ENCODE data around the gene CABP4.
"Not testable (repeated sequence)": the region's sequence is repeated elsewhere in the genome, so short reads cannot be mapped to it uniquely, and the experiment has no call there.

Gene CABP4

DNA sequence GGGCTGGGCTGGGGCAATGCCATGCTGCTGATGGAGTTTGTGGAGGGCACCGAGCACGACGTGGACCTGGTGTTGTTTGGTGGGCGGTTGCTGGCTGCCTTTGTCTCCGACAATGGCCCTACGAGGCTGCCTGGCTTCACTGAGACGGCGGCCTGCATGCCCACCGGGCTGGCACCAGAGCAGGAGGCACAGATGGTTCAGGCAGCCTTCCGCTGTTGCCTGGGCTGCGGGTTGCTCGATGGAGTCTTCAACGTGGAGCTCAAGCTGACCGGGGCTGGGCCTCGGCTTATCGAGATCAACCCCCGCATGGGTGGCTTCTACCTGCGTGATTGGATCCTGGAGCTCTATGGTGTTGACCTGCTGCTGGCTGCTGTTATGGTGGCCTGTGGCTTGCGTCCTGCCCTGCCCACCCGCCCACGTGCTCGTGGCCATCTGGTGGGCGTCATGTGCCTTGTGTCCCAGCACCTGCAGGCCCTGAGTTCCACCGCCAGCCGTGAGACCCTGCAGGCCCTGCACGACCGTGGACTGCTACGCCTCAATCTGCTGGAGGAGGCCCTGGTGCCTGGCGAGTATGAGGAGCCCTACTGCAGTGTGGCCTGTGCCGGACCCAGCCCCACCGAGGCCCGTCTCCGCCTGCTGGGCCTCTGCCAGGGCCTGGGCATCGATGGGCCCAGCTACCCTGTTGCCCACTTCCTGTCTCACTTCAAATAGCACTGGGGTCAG is 31.1 kb upstream of the CABP4 start:
- peaks cover 16% of the 10 kb centered on the region for H3K4me1 ChIP-seq (ENCODE audit: insufficient read depth, low read length)
- no peak overlapping the region for H2AFZ ChIP-seq (ENCODE audit: low read depth, low read length)
- no peaks in the 10 kb centered on the region for H3K27me3 ChIP-seq (ENCODE audit: insufficient read depth, low read length)
- H3K36me3 ChIP-seq (ENCODE audit: insufficient read depth, low read length): no peaks in the 10 kb centered on the region
- H3K4me3 ChIP-seq (ENCODE audit: low read length): no peak overlapping the region
- H3K9me3 ChIP-seq (ENCODE audit: low read length): no peaks in the 10 kb centered on the region

DNA sequence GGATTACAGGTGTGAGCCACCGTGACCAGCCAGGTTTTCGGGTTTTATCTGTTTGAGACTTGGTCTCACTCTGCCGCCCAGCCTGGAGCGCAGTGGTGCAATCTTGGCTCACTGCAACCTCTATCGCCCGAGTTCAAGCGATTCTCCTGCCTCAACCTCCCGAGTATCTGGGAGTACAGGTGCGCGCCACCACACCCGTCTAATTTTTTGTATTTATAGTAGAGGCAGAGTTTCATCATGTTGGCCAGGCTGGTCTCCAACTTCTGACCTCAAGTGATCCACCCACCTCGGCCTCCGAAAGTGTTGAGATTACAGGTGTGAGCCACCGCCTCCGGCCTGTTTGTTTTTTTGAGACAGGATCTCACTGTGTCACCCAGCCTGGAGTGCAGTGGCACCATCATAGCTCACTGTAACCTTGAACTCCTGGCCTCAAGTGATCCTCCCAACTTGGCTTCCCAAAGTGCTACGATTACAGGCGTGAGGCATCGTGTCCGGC is 27.7 kb upstream of the CABP4 start:
- H3K36me3 ChIP-seq (ENCODE audit: insufficient read depth, low read length); H3K9me3 ChIP-seq (ENCODE audit: low read length); H3K27me3 ChIP-seq (ENCODE audit: insufficient read depth, low read length): not testable (repeated sequence)
- peaks cover 11% of the 10 kb centered on the region for H3K4me1 ChIP-seq (ENCODE audit: insufficient read depth, low read length)
- peak overlapping the region; percentile 75 for H3K4me3 ChIP-seq (ENCODE audit: low read length)
- peak overlapping the region; percentile 92 for H2AFZ ChIP-seq (ENCODE audit: low read depth, low read length)

DNA sequence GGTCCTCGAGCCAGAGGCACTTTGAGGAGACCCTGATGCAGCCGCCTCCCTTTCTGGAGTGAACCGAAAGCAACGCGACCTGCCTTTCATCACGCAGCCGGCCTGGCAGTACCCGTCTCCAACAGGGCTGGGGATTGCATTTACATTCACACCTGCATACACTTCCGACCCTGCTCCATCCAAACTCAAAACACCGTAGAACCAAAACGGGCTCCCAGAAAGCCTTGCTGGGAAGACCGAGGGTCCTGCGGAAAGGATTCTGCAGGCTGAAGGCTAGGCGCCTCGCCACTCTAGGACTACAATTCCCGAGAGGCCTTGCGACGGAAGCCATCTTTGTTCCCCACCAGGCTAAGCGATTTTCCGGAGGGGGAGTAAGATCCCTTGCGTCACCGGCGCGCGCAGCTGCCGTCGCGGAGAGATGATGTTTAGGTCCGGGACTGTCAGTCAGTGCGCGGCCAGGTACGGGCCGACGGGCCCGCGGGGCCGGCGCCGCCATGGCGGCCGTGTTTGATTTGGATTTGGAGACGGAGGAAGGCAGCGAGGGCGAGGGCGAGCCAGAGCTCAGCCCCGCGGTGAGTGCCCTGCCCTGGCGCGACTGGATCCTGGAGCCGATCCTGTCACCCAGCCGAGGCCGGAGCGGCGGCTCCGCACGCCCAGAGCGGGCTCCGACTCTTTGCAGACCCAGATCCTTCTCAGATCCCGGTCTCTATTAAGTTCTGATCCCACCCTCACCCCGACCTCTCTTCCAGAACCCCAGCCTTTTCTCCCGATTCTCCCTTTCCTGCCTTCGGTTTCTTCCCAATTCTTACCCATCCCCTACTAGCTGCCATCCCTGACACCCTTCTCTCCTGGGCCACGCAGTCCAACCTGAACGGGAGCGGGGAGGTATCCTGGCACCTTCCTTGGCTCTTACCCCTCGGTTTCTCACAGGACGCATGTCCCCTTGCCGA is 26.8 kb upstream of the CABP4 start, which contains the start of gene RPS6KB2:
TSS of gene RPS6KB2 (plus strand) at position 443 of the 950 bp plus-strand sequence. CDS start at position 495, 52 bp downstream.
- Histone ChIP-seq H3K4me3 (ENCODE audit: low read length) (peak within 1 kb of the TSS; percentile 75), H3K4me1 (ENCODE audit: insufficient read depth, low read length) (peaks cover 11% of the 10 kb centered on the region), H3K27me3 (ENCODE audit: insufficient read depth, low read length) (no peaks in the 10 kb centered on the region), H3K36me3 (ENCODE audit: insufficient read depth, low read length) (peaks cover 17% of the 10 kb centered on the region), H3K9me3 (ENCODE audit: low read length) (no peaks in the 10 kb centered on the region), H2AFZ (ENCODE audit: low read depth, low read length) (peak within 1 kb of the TSS; percentile 92)

DNA sequence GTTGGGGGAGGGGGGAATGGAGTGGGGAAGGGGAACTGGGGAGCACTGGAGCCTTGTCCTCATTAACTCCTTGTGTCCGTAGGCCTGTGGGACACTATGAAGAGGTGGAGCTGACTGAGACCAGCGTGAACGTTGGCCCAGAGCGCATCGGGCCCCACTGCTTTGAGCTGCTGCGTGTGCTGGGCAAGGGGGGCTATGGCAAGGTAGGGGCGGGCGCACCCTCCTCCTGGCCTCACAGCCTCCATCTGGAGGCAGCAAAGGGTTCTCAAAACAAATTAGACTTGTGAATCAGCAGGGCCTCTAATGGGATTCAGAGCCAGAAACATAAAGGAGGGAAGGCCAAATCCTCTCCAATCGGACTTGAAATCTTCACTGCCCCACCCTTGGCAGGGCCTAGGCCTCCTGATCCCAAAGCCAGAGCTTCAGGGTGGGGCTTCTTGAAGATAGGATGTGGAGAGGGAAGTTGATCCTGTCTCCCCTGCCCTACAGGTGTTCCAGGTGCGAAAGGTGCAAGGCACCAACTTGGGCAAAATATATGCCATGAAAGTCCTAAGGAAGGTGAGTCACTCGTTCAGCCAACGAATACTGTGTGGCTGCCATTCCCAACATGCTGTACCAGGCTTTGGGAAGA is 26.0 kb upstream of the CABP4 start:
- H3K4me1 ChIP-seq (ENCODE audit: insufficient read depth, low read length): peaks cover 11% of the 10 kb centered on the region
- no peaks in the 10 kb centered on the region for H3K27me3 ChIP-seq (ENCODE audit: insufficient read depth, low read length)
- peak overlapping the region; percentile 75 for H3K4me3 ChIP-seq (ENCODE audit: low read length)
- H3K9me3 ChIP-seq (ENCODE audit: low read length): no peaks in the 10 kb centered on the region
- H3K36me3 ChIP-seq (ENCODE audit: insufficient read depth, low read length): peaks cover 25% of the 10 kb centered on the region
- H2AFZ ChIP-seq (ENCODE audit: low read depth, low read length): no peak overlapping the region

DNA sequence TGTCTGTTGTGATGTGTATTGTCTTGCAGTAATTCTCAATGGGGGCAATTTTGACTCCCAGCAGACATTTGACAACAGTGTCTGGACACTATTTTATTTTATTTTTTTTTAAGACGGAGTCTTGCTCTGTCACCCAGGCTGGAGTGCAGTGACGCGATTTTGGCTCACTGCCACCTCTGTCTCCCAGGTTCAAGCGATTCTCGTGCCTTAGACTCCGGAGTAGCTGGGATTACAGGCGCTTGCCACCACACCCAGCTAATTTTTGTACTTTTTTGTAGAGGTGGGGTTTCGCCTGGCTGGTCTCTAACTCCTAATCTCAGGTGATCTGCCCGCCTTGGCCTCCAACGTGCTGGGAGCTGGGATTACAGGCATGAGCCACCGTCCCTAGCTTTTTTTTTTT is 25.4 kb upstream of the CABP4 start:
- H3K4me1 ChIP-seq (ENCODE audit: insufficient read depth, low read length): peaks cover 11% of the 10 kb centered on the region
- H3K27me3 ChIP-seq (ENCODE audit: insufficient read depth, low read length): no peaks in the 10 kb centered on the region
- H3K36me3 ChIP-seq (ENCODE audit: insufficient read depth, low read length): peaks cover 28% of the 10 kb centered on the region
- no peak overlapping the region for H2AFZ ChIP-seq (ENCODE audit: low read depth, low read length)
- H3K9me3 ChIP-seq (ENCODE audit: low read length): no peaks in the 10 kb centered on the region
- no peak overlapping the region for H3K4me3 ChIP-seq (ENCODE audit: low read length)

DNA sequence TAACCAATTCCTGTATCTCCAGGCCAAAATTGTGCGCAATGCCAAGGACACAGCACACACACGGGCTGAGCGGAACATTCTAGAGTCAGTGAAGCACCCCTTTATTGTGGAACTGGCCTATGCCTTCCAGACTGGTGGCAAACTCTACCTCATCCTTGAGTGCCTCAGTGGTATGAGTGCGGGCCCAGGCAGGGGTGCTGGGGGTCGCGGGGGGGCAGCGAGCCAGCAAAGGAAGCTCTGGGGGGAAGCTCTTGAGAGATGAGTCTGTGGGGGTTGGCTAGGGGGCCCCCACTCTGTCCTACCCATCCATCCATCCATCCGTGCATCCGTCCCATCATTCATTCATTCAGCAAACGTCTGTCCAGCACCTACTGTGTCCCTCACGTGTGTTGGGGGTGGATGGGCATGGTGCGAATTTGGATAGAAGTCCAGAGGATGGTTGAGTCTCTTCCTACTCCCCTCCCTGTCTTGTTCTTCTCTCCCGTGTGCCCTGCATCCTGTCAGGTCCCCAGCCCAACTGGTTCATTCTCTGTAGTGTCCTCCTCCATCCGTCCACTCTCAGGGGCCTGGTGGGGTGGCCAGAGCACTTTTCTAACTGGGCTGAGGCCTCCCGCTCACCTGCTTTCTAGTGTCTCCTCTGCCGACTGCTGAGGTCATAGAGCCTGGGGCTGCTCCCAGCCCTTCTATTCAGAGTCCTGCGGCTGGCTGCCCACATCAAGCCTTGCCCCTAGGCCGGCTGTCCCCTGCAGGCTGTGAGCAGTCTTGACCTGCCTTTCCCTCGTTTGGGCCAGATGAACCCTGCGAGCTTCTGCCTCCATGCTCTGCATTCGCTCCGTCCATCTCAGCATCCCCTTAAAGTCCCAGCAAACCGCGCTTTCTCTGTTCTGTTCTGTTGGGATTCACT is 23.6 kb upstream of the CABP4 start:
- no peak overlapping the region for H2AFZ ChIP-seq (ENCODE audit: low read depth, low read length)
- H3K36me3 ChIP-seq (ENCODE audit: insufficient read depth, low read length): peaks cover 42% of the 10 kb centered on the region
- no peaks in the 10 kb centered on the region for H3K27me3 ChIP-seq (ENCODE audit: insufficient read depth, low read length)
- H3K4me3 ChIP-seq (ENCODE audit: low read length): no peak overlapping the region
- H3K4me1 ChIP-seq (ENCODE audit: insufficient read depth, low read length): peaks cover 11% of the 10 kb centered on the region
- H3K9me3 ChIP-seq (ENCODE audit: low read length): no peaks in the 10 kb centered on the region

DNA sequence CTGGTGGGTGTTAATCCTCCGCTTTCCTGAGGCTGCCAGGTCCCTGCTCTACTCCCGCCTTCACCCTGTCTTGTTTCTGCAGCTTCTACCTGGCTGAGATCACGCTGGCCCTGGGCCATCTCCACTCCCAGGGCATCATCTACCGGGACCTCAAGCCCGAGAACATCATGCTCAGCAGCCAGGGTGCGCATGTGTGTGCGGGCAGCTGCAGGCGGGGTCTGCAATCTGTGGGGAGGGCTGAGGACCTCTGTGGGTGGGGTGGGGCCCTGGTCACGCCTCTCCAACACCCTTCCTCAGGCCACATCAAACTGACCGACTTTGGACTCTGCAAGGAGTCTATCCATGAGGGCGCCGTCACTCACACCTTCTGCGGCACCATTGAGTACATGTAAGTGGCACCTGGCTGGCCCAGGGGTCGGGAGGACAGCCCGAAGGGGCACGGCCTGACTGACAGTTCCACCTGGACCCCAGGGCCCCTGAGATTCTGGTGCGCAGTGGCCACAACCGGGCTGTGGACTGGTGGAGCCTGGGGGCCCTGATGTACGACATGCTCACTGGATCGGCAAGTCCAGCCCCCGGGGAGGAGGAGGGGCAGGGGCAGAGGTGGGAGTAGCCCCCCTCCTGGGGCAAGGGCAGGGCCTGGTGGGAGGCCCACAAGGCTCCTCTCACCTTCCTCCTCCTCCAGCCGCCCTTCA is 22.4 kb upstream of the CABP4 start:
- peaks cover 8% of the 10 kb centered on the region for H3K4me1 ChIP-seq (ENCODE audit: insufficient read depth, low read length)
- no peak overlapping the region for H3K4me3 ChIP-seq (ENCODE audit: low read length)
- H3K9me3 ChIP-seq (ENCODE audit: low read length): no peaks in the 10 kb centered on the region
- H2AFZ ChIP-seq (ENCODE audit: low read depth, low read length): no peak overlapping the region
- no peaks in the 10 kb centered on the region for H3K27me3 ChIP-seq (ENCODE audit: insufficient read depth, low read length)
- H3K36me3 ChIP-seq (ENCODE audit: insufficient read depth, low read length): peaks cover 42% of the 10 kb centered on the region

DNA sequence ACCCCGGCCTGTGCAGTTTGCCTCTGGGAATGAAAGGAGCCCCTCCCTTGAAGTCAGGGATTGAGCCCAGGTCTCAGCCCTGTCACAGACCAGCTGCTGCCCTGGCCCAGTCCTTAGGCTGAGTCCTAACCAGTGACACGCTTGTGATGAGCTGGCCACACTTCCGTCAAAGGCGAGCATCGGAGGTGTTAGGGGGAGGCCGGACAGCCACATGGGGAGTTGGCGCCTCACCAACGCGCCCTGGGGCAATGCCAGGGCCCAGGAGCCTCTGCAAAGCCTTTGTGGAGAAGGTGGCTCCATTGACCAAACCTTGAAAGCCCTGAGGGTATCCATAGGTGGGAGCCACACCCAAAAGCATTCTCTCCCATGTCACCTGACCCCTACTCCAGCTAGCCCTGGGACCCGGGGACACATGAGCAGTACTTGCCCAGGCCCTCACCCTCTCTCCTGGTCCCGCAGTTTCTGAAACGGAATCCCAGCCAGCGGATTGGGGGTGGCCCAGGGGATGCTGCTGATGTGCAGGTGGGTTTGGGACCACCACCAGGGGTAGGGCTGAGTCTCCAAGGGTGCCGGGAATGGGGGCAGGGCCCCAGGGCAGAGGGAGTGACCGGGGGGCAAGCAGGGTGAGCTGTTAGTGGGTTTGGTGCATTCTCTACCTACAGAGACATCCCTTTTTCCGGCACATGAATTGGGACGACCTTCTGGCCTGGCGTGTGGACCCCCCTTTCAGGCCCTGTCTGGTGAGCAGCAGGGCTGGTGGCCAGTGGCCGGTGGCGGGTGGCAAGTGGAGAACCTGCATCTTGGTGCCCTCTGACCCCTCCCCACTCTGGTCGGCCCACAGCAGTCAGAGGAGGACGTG is 21.4 kb upstream of the CABP4 start:
- no peaks in the 10 kb centered on the region for H3K9me3 ChIP-seq (ENCODE audit: low read length)
- peaks cover 48% of the 10 kb centered on the region for H3K36me3 ChIP-seq (ENCODE audit: insufficient read depth, low read length)
- no peak overlapping the region for H2AFZ ChIP-seq (ENCODE audit: low read depth, low read length)
- H3K4me1 ChIP-seq (ENCODE audit: insufficient read depth, low read length): peaks cover 7% of the 10 kb centered on the region
- H3K27me3 ChIP-seq (ENCODE audit: insufficient read depth, low read length): no peaks in the 10 kb centered on the region
- no peak overlapping the region for H3K4me3 ChIP-seq (ENCODE audit: low read length)

DNA sequence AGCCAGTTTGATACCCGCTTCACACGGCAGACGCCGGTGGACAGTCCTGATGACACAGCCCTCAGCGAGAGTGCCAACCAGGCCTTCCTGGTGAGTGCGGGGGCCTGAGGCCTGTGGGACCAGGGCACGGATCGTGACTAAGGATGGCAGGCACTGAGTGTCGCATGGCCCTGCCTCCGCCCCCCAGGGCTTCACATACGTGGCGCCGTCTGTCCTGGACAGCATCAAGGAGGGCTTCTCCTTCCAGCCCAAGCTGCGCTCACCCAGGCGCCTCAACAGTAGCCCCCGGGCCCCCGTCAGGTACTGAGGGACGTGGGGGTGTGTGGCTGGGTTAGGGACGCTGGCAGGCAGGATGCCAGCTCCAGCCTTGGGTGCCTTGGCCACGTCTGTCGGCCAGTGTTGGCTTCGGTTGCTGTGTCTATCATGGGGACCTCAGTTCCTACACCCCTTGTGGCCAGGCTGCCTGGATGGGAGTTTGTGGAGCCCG is 20.7 kb upstream of the CABP4 start:
- Histone ChIP-seq H3K4me1 (ENCODE audit: insufficient read depth, low read length) (peaks cover 2% of the 10 kb centered on the region), H3K4me3 (ENCODE audit: low read length) (no peak overlapping the region), H2AFZ (ENCODE audit: low read depth, low read length) (no peak overlapping the region), H3K9me3 (ENCODE audit: low read length) (no peaks in the 10 kb centered on the region), H3K36me3 (ENCODE audit: insufficient read depth, low read length) (peaks cover 52% of the 10 kb centered on the region), H3K27me3 (ENCODE audit: insufficient read depth, low read length) (no peaks in the 10 kb centered on the region)

DNA sequence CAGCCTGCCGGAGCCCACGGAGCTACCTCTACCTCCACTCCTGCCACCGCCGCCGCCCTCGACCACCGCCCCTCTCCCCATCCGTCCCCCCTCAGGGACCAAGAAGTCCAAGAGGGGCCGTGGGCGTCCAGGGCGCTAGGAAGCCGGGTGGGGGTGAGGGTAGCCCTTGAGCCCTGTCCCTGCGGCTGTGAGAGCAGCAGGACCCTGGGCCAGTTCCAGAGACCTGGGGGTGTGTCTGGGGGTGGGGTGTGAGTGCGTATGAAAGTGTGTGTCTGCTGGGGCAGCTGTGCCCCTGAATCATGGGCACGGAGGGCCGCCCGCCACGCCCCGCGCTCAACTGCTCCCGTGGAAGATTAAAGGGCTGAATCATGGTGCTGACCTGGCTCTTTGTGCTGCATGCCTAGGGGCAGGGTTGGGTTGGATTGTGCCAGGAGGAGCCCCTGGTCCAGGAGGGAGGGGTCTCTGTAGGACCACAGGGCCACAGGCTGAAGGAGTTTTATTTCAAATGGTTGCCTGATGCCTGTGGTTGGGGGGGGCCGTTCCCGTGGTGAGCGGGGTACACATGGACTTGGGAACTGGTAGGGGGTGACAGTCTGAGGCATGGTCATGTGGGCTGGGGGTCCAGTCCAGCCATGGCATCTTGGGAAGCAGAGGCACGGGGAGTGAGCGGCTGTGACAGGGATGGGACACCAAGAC is 20.0 kb upstream of the CABP4 start:
- Histone ChIP-seq H3K27me3 (ENCODE audit: insufficient read depth, low read length) (no peaks in the 10 kb centered on the region), H3K4me1 (ENCODE audit: insufficient read depth, low read length) (no peaks in the 10 kb centered on the region), H3K36me3 (ENCODE audit: insufficient read depth, low read length) (peaks cover 54% of the 10 kb centered on the region), H2AFZ (ENCODE audit: low read depth, low read length) (no peak overlapping the region), H3K9me3 (ENCODE audit: low read length) (no peaks in the 10 kb centered on the region), H3K4me3 (ENCODE audit: low read length) (no peak overlapping the region)
